Suprapubic skin (tissue), 4 donors: ENCODE measurements around the gene PHC3. TPM values are rescaled to one million over a fixed set of nuclear protein-coding genes. Genes with fewer than 3 reads are reported as not detected.

Experiments
- DNase-seq, 2 donors: peaks; one replicate each; pipeline ENCODE4 v3.0.0-alpha.2; 2019; ENCODE audit warnings: low spot score in 2 of 2
- H3K27ac ChIP-seq: fragments of 200-600 bp; sonication (generic); one replicate; pipeline ENCODE4 v1.5.1; 2019
- H3K27me3 ChIP-seq: fragments of 200-600 bp; sonication (generic); one replicate; pipeline ENCODE4 v1.5.1; 2019
- H3K36me3 ChIP-seq: fragments of 200-600 bp; sonication (generic); one replicate; pipeline ENCODE4 v1.5.1; 2019
- H3K4me1 ChIP-seq: fragments of 200-600 bp; sonication (generic); one replicate; pipeline ENCODE4 v1.5.1; 2019
- H3K4me3 ChIP-seq: fragments of 200-600 bp; sonication (generic); one replicate; pipeline ENCODE4 v1.5.1; 2019; ENCODE audit warnings: mild to moderate bottlenecking
- H3K9me3 ChIP-seq: fragments of 200-600 bp; sonication (generic); one replicate; pipeline ENCODE4 v1.5.1; 2019
- CTCF ChIP-seq, 2 donors: fragments of 200-600 bp in 1 of 2; fragments of 450-650 bp in 1 of 2; sonication (generic) in 1 of 2; IDR thresholded peaks; one replicate each; pipeline ENCODE4 v1.5.1; 2016 to 2019; ENCODE audit warnings: antibody characterized with exemption in 2 of 2, mild to moderate bottlenecking in 1 of 2, moderate library complexity in 1 of 2
- EP300 ChIP-seq: sonication (generic); formaldehyde crosslinking; IDR thresholded peaks from one replicate; pipeline ENCODE4 v1.6.1; 2017; ENCODE audit warnings: antibody characterized with exemption
- POLR2A ChIP-seq, 2 donors: fragments of 450-650 bp; IDR thresholded peaks; one replicate each; pipeline ENCODE4 v1.6.1; 2017; ENCODE audit warnings: antibody characterized with exemption in 2 of 2, mild to moderate bottlenecking in 2 of 2, moderate library complexity in 2 of 2
- POLR2AphosphoS5 ChIP-seq, 3 donors: sonication (generic); formaldehyde crosslinking; IDR thresholded peaks; one replicate each; pipeline ENCODE4 v1.6.1; 2017; ENCODE audit warnings: antibody characterized with exemption in 3 of 3
- WGBS: methylation state at CpG from one replicate; pipeline ENCODE4 v1.1.5; 2018; 5-methylcytosine and 5-hydroxymethylcytosine counted together
- total RNA-seq, 4 donors: library from RNA; depleted of rRNA; stranded (reverse); fragments of >200 nt; gene quantifications; one replicate each; pipeline ENCODE4 v1.1.0, GENCODE V29; 2016

The PHC3 gene
- total RNA-seq, 4 donors from 2014 or later: 37.9 to 106 (median 64.0) TPM

DNA sequence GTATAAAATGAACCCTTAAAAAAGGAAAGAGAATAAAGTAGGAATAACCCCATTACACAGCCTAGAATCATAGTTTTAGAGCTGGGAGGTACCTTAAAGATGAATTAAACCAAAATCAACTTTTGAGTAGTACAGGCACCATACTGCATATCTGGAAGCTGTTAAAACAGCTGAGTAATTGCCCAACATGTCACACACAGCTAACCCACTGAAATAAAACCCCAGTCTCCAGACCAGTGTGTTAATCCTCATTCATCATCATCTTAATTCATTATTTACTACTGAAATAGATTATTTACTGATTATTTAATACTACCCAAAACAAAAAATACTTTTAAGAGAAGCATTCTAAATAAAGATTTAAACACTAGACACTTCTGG, 90.9 kb downstream of the PHC3 start:
- H3K27ac ChIP-seq: no peak overlapping the region
- no peak for TF ChIP-seq POLR2A (IDR thresholded peaks at IDR 0.05)
- no peak for TF ChIP-seq CTCF (IDR thresholded peaks at IDR 0.05)
- no peak for DNase-seq
- no peaks in the 10 kb centered on the region for H3K27me3 ChIP-seq
- no peaks in the 10 kb centered on the region for H3K4me1 ChIP-seq
- H3K4me3 ChIP-seq: no peak overlapping the region
- no peaks in the 10 kb centered on the region for H3K9me3 ChIP-seq
- H3K36me3 ChIP-seq: peaks cover 39% of the 10 kb centered on the region

DNA sequence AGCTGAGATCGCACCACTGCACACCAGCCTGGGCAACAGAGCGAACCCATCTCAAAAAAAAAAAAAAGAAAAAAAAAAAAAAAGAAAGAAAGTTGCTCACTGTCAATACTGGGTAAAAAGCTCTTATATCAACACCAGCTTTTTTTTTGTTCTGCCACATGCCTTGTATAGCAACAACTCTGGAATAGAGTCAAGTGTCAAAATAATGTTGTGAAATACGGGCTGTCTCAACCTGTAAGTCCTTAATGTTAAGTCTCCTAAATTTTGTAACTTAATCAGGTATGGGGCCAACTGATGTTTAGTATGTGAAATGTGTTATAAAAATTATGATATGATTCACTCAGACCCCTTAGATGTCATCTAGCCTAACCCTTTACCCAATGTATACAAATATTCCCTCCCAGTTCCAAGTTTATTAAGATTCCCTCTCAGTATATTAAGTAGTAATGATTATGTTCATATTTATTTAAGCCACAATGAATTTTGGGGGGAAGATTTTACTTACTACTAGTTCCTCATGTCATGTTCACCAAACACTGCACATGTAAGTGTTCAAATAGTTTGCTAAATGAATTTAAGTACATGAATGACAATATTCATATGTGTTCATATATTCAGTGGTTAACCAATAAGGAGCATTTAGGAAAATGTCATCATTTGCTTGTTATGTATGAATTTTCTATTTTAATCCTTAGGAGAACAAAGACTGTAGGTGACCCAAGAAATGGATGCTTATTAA, 91.5 kb downstream of the PHC3 start:
- 91% methylated on average over 3 of the region's 3 CpGs for WGBS
- no peaks in the 10 kb centered on the region for H3K27me3 ChIP-seq
- no peaks in the 10 kb centered on the region for H3K9me3 ChIP-seq
- no peak overlapping the region for H3K27ac ChIP-seq
- H3K36me3 ChIP-seq: peaks cover 43% of the 10 kb centered on the region
- no peak for DNase-seq
- no peak for TF ChIP-seq EP300
- TF ChIP-seq POLR2A (IDR thresholded peaks at IDR 0.05): no peak
- no peak for TF ChIP-seq CTCF (IDR thresholded peaks at IDR 0.05)
- no peak for TF ChIP-seq POLR2AphosphoS5 (IDR thresholded peaks at IDR 0.05)
- no peak overlapping the region for H3K4me3 ChIP-seq
- no peaks in the 10 kb centered on the region for H3K4me1 ChIP-seq

DNA sequence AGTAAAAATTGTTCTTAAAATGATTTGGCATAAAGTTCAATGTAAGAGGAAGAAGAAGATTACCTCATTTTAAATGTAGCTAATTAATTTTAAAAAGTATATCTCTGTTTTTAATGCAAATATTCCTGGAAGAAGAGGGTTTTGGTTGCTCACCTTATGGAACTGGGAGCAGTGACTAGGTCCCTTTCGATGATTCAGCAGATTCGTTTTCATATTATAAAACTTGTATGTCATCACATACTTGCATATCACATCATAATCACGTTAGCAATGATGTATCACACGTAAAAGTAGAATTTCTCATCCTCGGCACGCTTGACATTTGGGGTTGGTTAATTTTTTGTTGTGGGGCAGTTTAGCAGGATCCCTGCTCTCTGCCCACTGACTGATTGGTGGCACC, 96.1 kb downstream of the PHC3 start:
- no peaks in the 10 kb centered on the region for H3K4me1 ChIP-seq
- no peak overlapping the region for H3K4me3 ChIP-seq
- no peaks in the 10 kb centered on the region for H3K9me3 ChIP-seq
- peaks cover 19% of the 10 kb centered on the region for H3K36me3 ChIP-seq
- H3K27me3 ChIP-seq: no peaks in the 10 kb centered on the region
- WGBS: 92% methylated on average over 6 of the region's 6 CpGs
- DNase-seq: no peak
- TF ChIP-seq POLR2AphosphoS5 (IDR thresholded peaks at IDR 0.05): no peak
- H3K27ac ChIP-seq: no peak overlapping the region

- 96% methylated on average over 1 of the region's 1 CpG for WGBS
Observed at GRCh38 chr3:170083343-170083742, 98.2 kb downstream of the PHC3 start.

DNA sequence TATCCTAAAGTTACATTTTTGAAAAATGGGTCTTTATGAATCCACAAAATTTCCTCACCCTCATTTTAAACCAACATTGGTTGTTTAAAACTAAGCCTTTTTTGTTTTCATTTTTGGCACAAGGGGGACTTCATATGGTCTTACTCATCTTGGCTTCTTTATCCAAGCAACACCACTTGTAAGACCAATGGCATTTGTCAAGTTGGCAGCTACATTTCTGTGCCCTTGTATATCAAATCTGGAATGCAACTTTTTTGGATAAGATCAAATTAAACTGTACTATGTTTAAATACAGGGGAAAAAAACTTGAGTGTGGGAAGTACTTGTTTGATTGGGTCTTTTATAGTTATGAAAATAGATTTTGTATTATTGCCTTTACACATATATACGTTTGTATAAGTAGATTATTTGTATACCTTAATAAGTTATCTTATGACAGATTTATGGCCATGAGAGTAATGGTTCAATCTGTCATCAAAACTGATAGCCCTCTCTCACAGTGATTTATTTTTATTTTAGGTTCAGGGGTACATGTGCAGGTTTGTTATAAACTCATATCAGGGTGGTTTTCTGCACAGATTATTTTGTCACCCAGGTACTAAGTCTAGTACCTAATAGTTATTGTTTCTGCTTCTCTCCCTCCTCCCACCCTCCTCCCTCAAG, 100.3 kb downstream of the PHC3 start:
- Histone ChIP-seq H3K4me1 (no peaks in the 10 kb centered on the region), H3K4me3 (no peak overlapping the region), H3K9me3 (no peaks in the 10 kb centered on the region), H3K36me3 (peaks cover 12% of the 10 kb centered on the region), H3K27me3 (no peaks in the 10 kb centered on the region), H3K27ac (no peak overlapping the region)
- DNase-seq: no peak
- TF ChIP-seq POLR2AphosphoS5 (IDR thresholded peaks at IDR 0.05) (no peak), POLR2A (IDR thresholded peaks at IDR 0.05) (no peak), EP300 (no peak), CTCF (IDR thresholded peaks at IDR 0.05) (no peak)
- WGBS: 63% methylated on average over 1 of the region's 1 CpG

More at GRCh38 chr3:170083343-170083742, 98.2 kb downstream of the PHC3 start:
- H3K9me3 ChIP-seq: no peaks in the 10 kb centered on the region
- peaks cover 15% of the 10 kb centered on the region for H3K36me3 ChIP-seq
- TF ChIP-seq EP300: no peak
- no peak for TF ChIP-seq POLR2A (IDR thresholded peaks at IDR 0.05)
- TF ChIP-seq POLR2AphosphoS5 (IDR thresholded peaks at IDR 0.05): no peak
- TF ChIP-seq CTCF (IDR thresholded peaks at IDR 0.05): no peak
- no peak for DNase-seq
- no peaks in the 10 kb centered on the region for H3K27me3 ChIP-seq
- no peak overlapping the region for H3K27ac ChIP-seq
- H3K4me3 ChIP-seq: no peak overlapping the region
- H3K4me1 ChIP-seq: no peaks in the 10 kb centered on the region
